Measurements from ENCODE around the gene TMED10. TPM values are rescaled to one million over a fixed set of nuclear protein-coding genes. Genes with fewer than 3 reads are reported as not detected.

The TMED10 gene
- total RNA-seq, 1 donor: 306 TPM

DNA sequence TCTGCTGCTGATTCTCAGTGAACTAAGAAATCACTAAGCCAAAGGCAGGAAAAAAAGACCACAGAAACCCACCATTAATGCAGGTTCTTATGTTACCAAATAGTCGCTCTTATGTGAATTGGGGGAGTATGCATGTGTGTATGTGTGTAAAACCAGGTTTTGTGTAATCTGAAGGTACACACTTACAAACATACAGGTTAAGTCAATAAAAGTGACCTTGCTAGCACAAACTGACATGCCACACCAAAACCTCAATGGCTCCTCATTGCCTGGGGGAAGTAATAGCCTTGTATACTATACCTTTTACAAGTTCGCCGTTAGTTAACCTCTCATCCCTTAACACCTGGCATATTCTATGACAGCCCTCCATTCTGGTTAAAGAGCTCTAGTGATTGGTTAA lies 29.8 kb upstream of the TMED10 start:
- peaks cover 5% of the 10 kb centered on the region for H3K4me1 ChIP-seq (ENCODE audit: insufficient read depth, low read length)
- no peaks in the 10 kb centered on the region for H3K27me3 ChIP-seq (ENCODE audit: insufficient read depth, low read length)
- H3K27ac ChIP-seq (ENCODE audit: low read depth, low read length): no peak overlapping the region
- H2AFZ ChIP-seq (ENCODE audit: low read length): no peak overlapping the region
- TF ChIP-seq, protein P1, sequence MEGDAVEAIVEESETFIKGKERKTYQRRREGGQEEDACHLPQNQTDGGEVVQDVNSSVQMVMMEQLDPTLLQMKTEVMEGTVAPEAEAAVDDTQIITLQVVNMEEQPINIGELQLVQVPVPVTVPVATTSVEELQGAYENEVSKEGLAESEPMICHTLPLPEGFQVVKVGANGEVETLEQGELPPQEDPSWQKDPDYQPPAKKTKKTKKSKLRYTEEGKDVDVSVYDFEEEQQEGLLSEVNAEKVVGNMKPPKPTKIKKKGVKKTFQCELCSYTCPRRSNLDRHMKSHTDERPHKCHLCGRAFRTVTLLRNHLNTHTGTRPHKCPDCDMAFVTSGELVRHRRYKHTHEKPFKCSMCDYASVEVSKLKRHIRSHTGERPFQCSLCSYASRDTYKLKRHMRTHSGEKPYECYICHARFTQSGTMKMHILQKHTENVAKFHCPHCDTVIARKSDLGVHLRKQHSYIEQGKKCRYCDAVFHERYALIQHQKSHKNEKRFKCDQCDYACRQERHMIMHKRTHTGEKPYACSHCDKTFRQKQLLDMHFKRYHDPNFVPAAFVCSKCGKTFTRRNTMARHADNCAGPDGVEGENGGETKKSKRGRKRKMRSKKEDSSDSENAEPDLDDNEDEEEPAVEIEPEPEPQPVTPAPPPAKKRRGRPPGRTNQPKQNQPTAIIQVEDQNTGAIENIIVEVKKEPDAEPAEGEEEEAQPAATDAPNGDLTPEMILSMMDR (IDR thresholded peaks at IDR 0.05; ENCODE audit: extremely low read depth, low read depth, low read length): no peak
- DNase-seq (ENCODE audit: insufficient read length, low spot score, missing footprints): no peak
- no peaks in the 10 kb centered on the region for H4K20me1 ChIP-seq (ENCODE audit: insufficient read depth, low read length)
- H3K4me2 ChIP-seq (ENCODE audit: insufficient read depth, low read length): no peak overlapping the region
- no peak overlapping the region for H3K4me3 ChIP-seq (ENCODE audit: insufficient read depth, low read length)
- H3K79me2 ChIP-seq (ENCODE audit: insufficient read depth, low read length): no peaks in the 10 kb centered on the region
- no peaks in the 10 kb centered on the region for H3K36me3 ChIP-seq (ENCODE audit: insufficient read depth, low read length)
- no peaks in the 10 kb centered on the region for H3K9me3 ChIP-seq (ENCODE audit: low read depth, low read length)

DNA sequence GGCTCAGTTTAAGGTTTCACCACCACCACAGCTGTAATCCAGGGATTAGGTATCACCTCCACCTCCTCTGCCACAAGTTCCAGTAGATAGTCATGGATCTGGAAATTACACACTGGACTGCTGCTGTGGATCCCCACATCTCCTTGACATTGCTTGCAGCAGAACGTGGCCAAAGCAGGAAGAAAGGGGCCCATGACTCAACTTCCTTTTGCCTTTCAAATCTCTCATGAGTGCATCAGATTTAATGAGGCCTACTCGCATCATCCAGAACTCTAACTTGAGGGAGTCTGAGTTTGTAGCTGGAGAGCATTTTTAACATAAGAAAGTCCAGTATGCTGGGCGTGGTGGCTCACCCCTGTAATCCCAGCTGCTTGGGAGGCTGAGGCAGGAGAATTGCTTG lies 29.2 kb upstream of the TMED10 start:
- H2AFZ ChIP-seq (ENCODE audit: low read length): peak overlapping the region; percentile 79
- H3K4me2 ChIP-seq (ENCODE audit: insufficient read depth, low read length): no peak overlapping the region
- no peaks in the 10 kb centered on the region for H3K36me3 ChIP-seq (ENCODE audit: insufficient read depth, low read length)

DNA sequence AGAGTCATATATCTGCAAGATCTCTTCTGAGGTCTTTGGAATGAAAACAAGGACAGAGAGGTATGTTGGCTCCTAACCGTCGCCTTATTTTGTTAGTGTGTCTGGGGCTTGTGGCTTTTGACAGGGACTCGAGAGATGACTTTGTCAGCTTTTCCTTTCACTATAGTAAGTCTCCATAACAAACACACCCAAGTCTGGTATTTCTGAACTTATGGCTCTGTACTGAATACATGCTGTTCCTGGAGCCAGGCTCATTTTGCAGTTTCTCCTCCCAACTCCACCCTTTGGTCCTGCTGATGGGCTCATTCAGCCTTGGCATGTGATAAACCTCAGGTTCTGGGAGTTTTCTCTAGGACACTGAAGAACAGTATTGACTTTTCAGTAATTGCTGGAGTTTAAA lies 27.7 kb upstream of the TMED10 start:
- no peak overlapping the region for H3K4me3 ChIP-seq (ENCODE audit: insufficient read depth, low read length)
- DNase-seq (ENCODE audit: insufficient read length, low spot score, missing footprints): peak; percentile 61

More for the DNA sequence above, 29.2 kb upstream of the TMED10 start:
- H3K4me3 ChIP-seq (ENCODE audit: insufficient read depth, low read length): no peak overlapping the region
- no peak overlapping the region for H3K27ac ChIP-seq (ENCODE audit: low read depth, low read length)
- H4K20me1 ChIP-seq (ENCODE audit: insufficient read depth, low read length): no peaks in the 10 kb centered on the region
- H3K9me3 ChIP-seq (ENCODE audit: low read depth, low read length): no peaks in the 10 kb centered on the region
- no peaks in the 10 kb centered on the region for H3K79me2 ChIP-seq (ENCODE audit: insufficient read depth, low read length)
- TF ChIP-seq, protein P1 (IDR thresholded peaks at IDR 0.05; ENCODE audit: extremely low read depth, low read depth, low read length): no peak
- H3K4me1 ChIP-seq (ENCODE audit: insufficient read depth, low read length): peaks cover 5% of the 10 kb centered on the region
- DNase-seq (ENCODE audit: insufficient read length, low spot score, missing footprints): peak; percentile 84
- H3K27me3 ChIP-seq (ENCODE audit: insufficient read depth, low read length): no peaks in the 10 kb centered on the region

DNA sequence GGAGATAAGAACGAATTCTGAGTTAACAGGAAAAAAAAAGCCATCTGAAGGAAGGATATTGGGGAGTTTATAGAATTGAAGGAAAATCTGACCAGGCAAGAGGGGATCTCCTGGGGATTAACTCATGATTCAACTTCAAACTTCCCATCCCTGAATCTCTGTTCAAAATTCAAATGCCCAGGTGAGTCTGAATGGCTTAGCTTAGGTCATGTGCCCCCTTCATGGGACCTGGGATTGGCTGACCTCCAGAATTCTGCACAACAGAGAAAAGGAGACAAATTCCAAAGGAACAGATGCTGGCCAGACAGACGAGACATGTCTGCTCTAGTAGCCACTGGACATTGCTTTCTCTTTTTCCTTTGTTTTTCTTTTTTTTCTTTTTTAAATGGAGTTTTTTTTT lies 26.2 kb upstream of the TMED10 start:
- DNase-seq (ENCODE audit: insufficient read length, low spot score, missing footprints): no peak

More for the DNA sequence above, 27.7 kb upstream of the TMED10 start:
- TF ChIP-seq, protein P1 (IDR thresholded peaks at IDR 0.05; ENCODE audit: extremely low read depth, low read depth, low read length): no peak
- no peaks in the 10 kb centered on the region for H3K79me2 ChIP-seq (ENCODE audit: insufficient read depth, low read length)
- H3K27me3 ChIP-seq (ENCODE audit: insufficient read depth, low read length): no peaks in the 10 kb centered on the region
- H3K36me3 ChIP-seq (ENCODE audit: insufficient read depth, low read length): no peaks in the 10 kb centered on the region
- no peaks in the 10 kb centered on the region for H3K9me3 ChIP-seq (ENCODE audit: low read depth, low read length)
- H2AFZ ChIP-seq (ENCODE audit: low read length): no peak overlapping the region
- no peaks in the 10 kb centered on the region for H4K20me1 ChIP-seq (ENCODE audit: insufficient read depth, low read length)
- no peak overlapping the region for H3K27ac ChIP-seq (ENCODE audit: low read depth, low read length)
- no peak overlapping the region for H3K4me2 ChIP-seq (ENCODE audit: insufficient read depth, low read length)
- peaks cover 5% of the 10 kb centered on the region for H3K4me1 ChIP-seq (ENCODE audit: insufficient read depth, low read length)

More for the DNA sequence above, 26.2 kb upstream of the TMED10 start:
- Histone ChIP-seq H3K4me1 (ENCODE audit: insufficient read depth, low read length) (peaks cover 11% of the 10 kb centered on the region), H3K4me3 (ENCODE audit: insufficient read depth, low read length) (no peak overlapping the region), H3K36me3 (ENCODE audit: insufficient read depth, low read length) (no peaks in the 10 kb centered on the region), H3K27me3 (ENCODE audit: insufficient read depth, low read length) (no peaks in the 10 kb centered on the region), H3K9me3 (ENCODE audit: low read depth, low read length) (no peaks in the 10 kb centered on the region), H3K4me2 (ENCODE audit: insufficient read depth, low read length) (no peak overlapping the region), H3K79me2 (ENCODE audit: insufficient read depth, low read length) (no peaks in the 10 kb centered on the region), H3K27ac (ENCODE audit: low read depth, low read length) (no peak overlapping the region), H2AFZ (ENCODE audit: low read length) (no peak overlapping the region), H4K20me1 (ENCODE audit: insufficient read depth, low read length) (no peaks in the 10 kb centered on the region)
- TF ChIP-seq, protein P1 (IDR thresholded peaks at IDR 0.05; ENCODE audit: extremely low read depth, low read depth, low read length): no peak

Measured in osteoblast (primary cell).